H1 (cell line): ENCODE measurements around the gene SPEF1. TPM values are rescaled to one million over a fixed set of nuclear protein-coding genes. Genes with fewer than 3 reads are reported as not detected.

ENCODE experiments used
- CTCF ChIA-PET: fragments of 300-600 bp; sonication (Branson Sonifier 250); formaldehyde crosslinking; loops from one replicate; lab custom pipeline; 2021; ENCODE audit not compliant: partially characterized antibody; lab: Charles Lee
- POLR2A ChIA-PET: fragments of 300-600 bp; sonication (Branson Sonifier 250); formaldehyde crosslinking; loops from one replicate; lab custom pipeline; 2021; ENCODE audit warnings: inconsistent platforms; ENCODE audit not compliant: partially characterized antibody; lab: Charles Lee
- DNase-seq, 2 experiments: peaks; one replicate each; pipeline versions ENCODE4 v3.0.0 to v3.0.0-alpha.2; 2010 to 2022; ENCODE audit warnings: low spot score in 2 of 2, low read depth in 1 of 2, mixed read lengths in 1 of 2
- FAIRE-seq: peaks from 2 replicates; lab custom pipeline; 2011; peaks lifted over from hg19 to GRCh38; lab: Jason Lieb, UNC
- H2AFZ ChIP-seq: 2 replicates; pipeline ENCODE4 v1.8.1; 2012; ENCODE audit warnings: low read length, inconsistent platforms
- H2AK5ac ChIP-seq: 2 replicates; pipeline ENCODE4 v1.6.1; 2013; ENCODE audit warnings: low read depth, low read length
- H2BK120ac ChIP-seq: replicated peaks from 2 replicates; pipeline ENCODE3; 2013; ENCODE audit warnings: low read depth, low read length, inconsistent platforms
- H2BK12ac ChIP-seq: 2 replicates; pipeline ENCODE4 v1.6.1; 2013; ENCODE audit warnings: low read depth, low read length
- H2BK15ac ChIP-seq: 2 replicates; pipeline ENCODE4 v1.6.1; 2013; ENCODE audit warnings: low read length
- H2BK20ac ChIP-seq: 2 replicates; pipeline ENCODE4 v1.6.1; 2013; ENCODE audit warnings: low read length
- H2BK5ac ChIP-seq: 2 replicates; pipeline ENCODE4 v1.6.1; 2013; ENCODE audit warnings: low read depth, low read length
- H3K14ac ChIP-seq: 2 replicates; pipeline ENCODE4 v1.6.1; 2013; ENCODE audit warnings: inconsistent platforms; ENCODE audit not compliant: insufficient read length
- H3K18ac ChIP-seq: 2 replicates; pipeline ENCODE4 v1.6.1; 2013; ENCODE audit warnings: low read length; ENCODE audit errors: extremely low read depth
- H3K23ac ChIP-seq: 2 replicates; pipeline ENCODE4 v1.6.1; 2013; ENCODE audit warnings: inconsistent platforms; ENCODE audit not compliant: insufficient read length
- H3K23me2 ChIP-seq: 2 replicates; pipeline ENCODE4 v1.6.1; 2013; ENCODE audit warnings: low read depth, low read length
- H3K27ac ChIP-seq: 2 replicates; pipeline ENCODE4 v1.6.1; 2011; ENCODE audit warnings: low read depth, low read length, inconsistent platforms
- H3K27me3 ChIP-seq, 4 experiments: replicated peaks in 1 of 4; 1 replicate in 1 of 4; 2 replicates in 3 of 4; pipeline versions ENCODE4 v1.6.1 to v1.8.1; 2011 to 2013; ENCODE audit warnings: low read length in 3 of 4, mild to moderate bottlenecking in 3 of 4, inconsistent platforms in 2 of 4, mixed read lengths in 2 of 4, moderate library complexity in 1 of 4; ENCODE audit not compliant: control insufficient read depth in 3 of 4, insufficient read depth in 3 of 4; ENCODE audit errors: extremely low read depth in 1 of 4
- H3K36me3 ChIP-seq, 4 experiments: 2 replicates each; pipeline versions ENCODE4 v1.6.1 to v1.8.1; 2011 to 2013; ENCODE audit warnings: mild to moderate bottlenecking in 4 of 4, low read length in 3 of 4, moderate library complexity in 2 of 4, control low read depth in 1 of 4, inconsistent platforms in 1 of 4; ENCODE audit not compliant: insufficient read depth in 4 of 4, control insufficient read depth in 2 of 4
- H3K4ac ChIP-seq: replicated peaks from 2 replicates; pipeline ENCODE3; 2013; ENCODE audit warnings: low read length, low read depth, mixed read lengths, inconsistent platforms; ENCODE audit not compliant: insufficient read length
- H3K4me1 ChIP-seq, 4 experiments: replicated peaks in 1 of 4; 1 replicate in 1 of 4; 2 replicates in 3 of 4; pipeline versions ENCODE4 v1.6.1 to v1.8.1; 2011 to 2013; ENCODE audit warnings: low read length in 3 of 4, inconsistent platforms in 2 of 4, mixed read lengths in 1 of 4; ENCODE audit not compliant: insufficient read depth in 4 of 4, control insufficient read depth in 3 of 4
- H3K4me2 ChIP-seq, 2 experiments: 2 replicates each; pipeline versions ENCODE4 v1.6.1 to v1.8.1; 2011 to 2013; ENCODE audit warnings: low read depth in 2 of 2, low read length in 2 of 2, control low read depth in 1 of 2, inconsistent platforms in 1 of 2, mild to moderate bottlenecking in 1 of 2; ENCODE audit not compliant: insufficient read depth in 1 of 2
- H3K4me3 ChIP-seq, 4 experiments: fragments of 200-600, 300-600 bp in 1 of 4; sonication (generic), shearing (Covaris generic), sonication (Bioruptor Twin) in 1 of 4; 2 replicates each; pipeline versions ENCODE4 v1.5.1 to v1.8.1; 2011 to 2016; ENCODE audit warnings: low read length in 4 of 4, low read depth in 3 of 4, control low read depth in 2 of 4, inconsistent platforms in 2 of 4, mild to moderate bottlenecking in 2 of 4, mixed read lengths in 1 of 4, moderate library complexity in 1 of 4; ENCODE audit not compliant: insufficient read depth in 2 of 4; ENCODE audit errors: extremely low read depth in 1 of 4
- H3K56ac ChIP-seq: replicated peaks from 2 replicates; pipeline ENCODE3; 2013; ENCODE audit warnings: low read depth, mild to moderate bottlenecking, mixed read lengths, low read length, inconsistent platforms; ENCODE audit not compliant: insufficient read length
- H3K79me1 ChIP-seq: 2 replicates; pipeline ENCODE4 v1.6.1; 2013; ENCODE audit warnings: low read depth, low read length, control low read depth
- H3K79me2 ChIP-seq, 2 experiments: 2 replicates each; pipeline versions ENCODE4 v1.6.1 to v1.8.1; 2012 to 2013; ENCODE audit warnings: low read length in 2 of 2, mild to moderate bottlenecking in 2 of 2, inconsistent platforms in 1 of 2; ENCODE audit not compliant: insufficient read depth in 2 of 2, control insufficient read depth in 1 of 2
- H3K9ac ChIP-seq, 4 experiments: replicated peaks in 1 of 4; 1 replicate in 1 of 4; 2 replicates in 3 of 4; pipeline versions ENCODE4 v1.6.1 to v1.8.1; 2011 to 2013; ENCODE audit warnings: low read depth in 3 of 4, low read length in 3 of 4, control low read depth in 2 of 4, mild to moderate bottlenecking in 2 of 4, moderate library complexity in 2 of 4, inconsistent platforms in 1 of 4; ENCODE audit errors: extremely low read depth in 1 of 4
- H3K9me3 ChIP-seq, 2 experiments: 2 replicates each; pipeline versions ENCODE4 v1.6.1 to v1.8.1; 2012 to 2013; ENCODE audit warnings: mild to moderate bottlenecking in 2 of 2, moderate library complexity in 2 of 2, control low read depth in 1 of 2, inconsistent platforms in 1 of 2, low read depth in 1 of 2, low read length in 1 of 2, mixed read lengths in 1 of 2; ENCODE audit not compliant: insufficient read depth in 2 of 2
- H4K20me1 ChIP-seq, 2 experiments: replicated peaks in 1 of 2; 2 replicates each; pipeline versions ENCODE3 to v1.8.1; 2011 to 2013; ENCODE audit warnings: inconsistent platforms in 2 of 2, low read length in 2 of 2, mild to moderate bottlenecking in 1 of 2; ENCODE audit not compliant: insufficient read depth in 2 of 2, control insufficient read depth in 1 of 2
- H4K5ac ChIP-seq: 2 replicates; pipeline ENCODE4 v1.6.1; 2013; ENCODE audit warnings: low read length, low read depth, mixed read lengths, inconsistent platforms; ENCODE audit not compliant: insufficient read length
- H4K8ac ChIP-seq: 2 replicates; pipeline ENCODE4 v1.8.0; 2013; ENCODE audit warnings: mild to moderate bottlenecking, moderate library complexity, low read length, inconsistent platforms; ENCODE audit not compliant: insufficient read depth; ENCODE audit errors: extremely low read depth
- H4K91ac ChIP-seq: replicated peaks from 2 replicates; pipeline ENCODE3; 2013; ENCODE audit warnings: low read length, mixed read lengths, inconsistent platforms; ENCODE audit not compliant: insufficient read length
- PHF8 ChIP-seq: fragments of 200-600 bp; sonication (generic); conservative IDR thresholded peaks from 2 replicates; pipeline ENCODE4 v1.7.1; 2012; ENCODE audit warnings: low read depth, mild to moderate bottlenecking, inconsistent platforms, low read length, moderate library complexity
- SIN3A ChIP-seq, 2 experiments: IDR thresholded peaks in 1 of 2; conservative IDR thresholded peaks in 1 of 2; 2 replicates each; pipeline ENCODE4 v1.6.1; 2011 to 2012; ENCODE audit warnings: low read length in 2 of 2, improper control_type of control experiment in 1 of 2, low read depth in 1 of 2, mild to moderate bottlenecking in 1 of 2
- SIX5 ChIP-seq: IDR thresholded peaks from 2 replicates; pipeline ENCODE4 v1.6.1; 2011; ENCODE audit warnings: mild to moderate bottlenecking, low read depth, low read length
- WGBS, 2 experiments: shearing (Covaris generic) in 1 of 2; methylation state at CpG; one replicate each; pipeline versions ENCODE4 v1.1.6 to v1.1.7; 2013 to 2015; ENCODE audit warnings: low lambda C conversion rate in 2 of 2, mixed read lengths in 2 of 2, inconsistent platforms in 1 of 2, low coverage in 1 of 2, missing lambda C conversion rate in 1 of 2; ENCODE audit not compliant: insufficient replicate concordance in 2 of 2, insufficient coverage in 1 of 2, insufficient read length in 1 of 2; ENCODE audit errors: extremely low coverage in 1 of 2, missing lambda C conversion rate in 1 of 2; 5-methylcytosine and 5-hydroxymethylcytosine counted together
- polyA plus RNA-seq, 7 experiments: library from polyadenylated mRNA; depleted of rRNA in 3 of 7; stranded (reverse) in 5 of 7; unstranded in 2 of 7; fragments of >200 nt in 5 of 7; fragments of 200-250 nt in 2 of 7; gene quantifications; 1 replicate in 5 of 7; 2 replicates in 1 of 7; 4 replicates in 1 of 7; pipeline versions ENCODE4 v1.2.1 to v1.2.3, GENCODE V29; 2011 to 2013; ENCODE audit warnings: missing spikeins in 2 of 7, mixed read lengths in 2 of 7
- total RNA-seq: library from RNA; stranded (reverse); fragmentation: NEBNext Ultra II Directional; extraction: Animal tissue kit (Norgen Biotek cat#: 25700); gene quantifications from 2 replicates; pipeline ENCODE4 v1.2.1, GENCODE V29; 2021

The SPEF1 gene
- total and polyA plus RNA-seq, 2 of the 8 experiments (the other 6 are each of a cell fraction or from before 2014, with no cell fraction given), result 0.51 to 0.71 TPM

- peaks cover 0 to 5% (median 0%) of the 10 kb centered on the region in 4 experiments; a peak in 2 of 8 replicates for H3K36me3 ChIP-seq
- H2AFZ ChIP-seq, result no peak overlapping the region
- no peak overlapping the region for H2BK20ac ChIP-seq
- no peak overlapping the region; the same call in 1 of the 2 replicates for H2BK5ac ChIP-seq
- DNase-seq, result no peak
- H3K23ac ChIP-seq, result no peak overlapping the region
- peaks cover 11% of the 10 kb centered on the region for H3K79me1 ChIP-seq
- peak overlapping the region; percentile 60; the same call in 1 of the 2 replicates for H2BK12ac ChIP-seq
- H3K14ac ChIP-seq, result no peak overlapping the region
- H4K8ac ChIP-seq, result no peak overlapping the region; the same call in 1 of the 2 replicates
- H4K5ac ChIP-seq, result no peak overlapping the region
- H3K4me2 ChIP-seq, result no peak overlapping the region; a peak in 1 of 4 replicates
- POLR2A ChIA-PET, result interaction anchor here (0.9 to 3.9 kb wide), 7 partner anchors 15 to 144 kb away, joined by 3 to 20 read pairs (median 3); partner anchors contain the start of genes ADISSP and AP5S1
- H3K23me2 ChIP-seq, result peaks cover 6% of the 10 kb centered on the region; the same call in 1 of the 2 replicates
- no peak overlapping the region for H2BK120ac ChIP-seq
- H2AK5ac ChIP-seq, result no peak overlapping the region
- H3K9ac ChIP-seq, result no peak overlapping the region
- CTCF ChIA-PET, result interaction anchor here (1.3 to 9.5 kb wide), 4 partner anchors 33 to 300 kb away, joined by 3 to 128 read pairs (median 17); partner anchors contain the start of gene AP5S1
- H3K27ac ChIP-seq, result no peak overlapping the region
- peaks cover 0 to 10% of the 10 kb centered on the region in 2 experiments; a peak in 1 of 4 replicates for H3K79me2 ChIP-seq
- H3K27me3 ChIP-seq, result peaks cover 0 to 9% (median 5%) of the 10 kb centered on the region in 4 experiments; a peak in 5 of 7 replicates
- H3K18ac ChIP-seq, result no peak overlapping the region
- TF ChIP-seq SIX5 (no peak), SIN3A (conservative IDR thresholded peaks at IDR 0.05 in 1 of 2, IDR thresholded peaks at IDR 0.05 in 1 of 2; ENCODE audit: low read depth in 1 of 2, low read length in 2 of 2) (no peak), PHF8 (no peak)
- no peak overlapping the region for H3K4ac ChIP-seq
- H4K20me1 ChIP-seq, result peaks cover 7 to 11% of the 10 kb centered on the region in 2 experiments
- no peaks in the 10 kb centered on the region for H3K9me3 ChIP-seq
- WGBS, 2 experiments, result 87% methylated on average over 12 of the region's 17 CpGs; no CpG with 5 or more reads in 1 of the 2 experiments
- H4K91ac ChIP-seq, result no peak overlapping the region
- peaks cover 0 to 16% (median 6%) of the 10 kb centered on the region in 4 experiments; a peak in 6 of 7 replicates for H3K4me1 ChIP-seq
- no peak overlapping the region for H3K4me3 ChIP-seq
- FAIRE-seq, result no peak
- no peak overlapping the region for H3K56ac ChIP-seq
- H2BK15ac ChIP-seq, result no peak overlapping the region
Measured at GRCh38 chr20:3784216-3784853, 3.1 kb upstream of the SPEF1 start.
